Lower leg skin (tissue), 4 donors: ENCODE data around the gene INTS7. TPM values are rescaled to one million over a fixed set of nuclear protein-coding genes. Genes with fewer than 3 reads are reported as not detected.

Source experiments
- DNase-seq, 2 donors: peaks; one replicate each; pipeline ENCODE4 v3.0.0-alpha.2; 2019; ENCODE audit warnings: low spot score in 2 of 2
- H3K4me3 ChIP-seq: fragments of 200-600 bp; sonication (generic); 2 replicates; pipeline ENCODE4 v1.5.1; 2017; ENCODE audit warnings: mild to moderate bottlenecking, low read depth; ENCODE audit not compliant: poor library complexity, severe bottlenecking
- POLR2A ChIP-seq, 2 donors: fragments of 450-650 bp; IDR thresholded peaks; one replicate each; pipeline ENCODE4 v1.6.1; 2016 to 2017; ENCODE audit warnings: antibody characterized with exemption in 2 of 2, mild to moderate bottlenecking in 1 of 2, moderate library complexity in 1 of 2
- WGBS, 2 donors: methylation state at CpG; one replicate each; pipeline ENCODE4 v1.1.5; 2018; 5-methylcytosine and 5-hydroxymethylcytosine counted together
- intact Hi-C: fragments of 100-400 bp; cut with DNase I; formaldehyde crosslinking; loops from one replicate; pipeline ENCODE4 v1.15.0; 2023; ENCODE audit warnings: low total_unique reads
- total RNA-seq, 4 donors: library from RNA; depleted of rRNA; stranded (reverse); fragments of >200 nt; gene quantifications; one replicate each; pipeline ENCODE4 v1.1.0, GENCODE V29; 2016
- TF ChIP-seq, protein P1 (sequence below), 3 donors: fragments of 450-650 bp; IDR thresholded peaks; one replicate each; pipeline ENCODE4 v1.5.1; 2016; ENCODE audit warnings: antibody characterized with exemption in 3 of 3, mild to moderate bottlenecking in 3 of 3, moderate library complexity in 2 of 3

Gene INTS7
- total RNA-seq, 4 donors from 2014 or later: 8.5 to 15.5 (median 11.0) TPM

DNA sequence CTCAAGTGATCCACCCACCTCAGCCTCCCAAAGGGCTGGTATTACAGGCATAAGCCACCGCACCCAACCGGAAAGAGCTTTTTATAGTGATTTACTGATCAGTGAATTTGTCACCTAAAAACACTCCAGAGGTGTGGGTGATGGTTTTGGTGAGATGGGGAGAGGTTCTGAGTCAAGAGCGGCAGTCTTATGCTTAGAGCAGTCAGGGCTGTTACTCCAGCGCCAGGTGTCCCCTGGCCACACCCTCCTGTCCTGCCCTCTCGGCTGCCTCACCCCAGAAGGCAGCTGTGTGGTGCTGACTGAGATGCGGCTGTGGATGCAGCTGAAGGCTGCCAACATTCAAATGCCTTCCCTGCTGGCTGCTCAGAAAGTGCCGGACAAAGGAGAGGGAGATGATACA is 110.3 kb downstream of the INTS7 start:
- DNase-seq: no peak
- WGBS, 2 donors: 43 to 52% methylated on average over 7 of the region's 7 CpGs
- TF ChIP-seq, protein P1, sequence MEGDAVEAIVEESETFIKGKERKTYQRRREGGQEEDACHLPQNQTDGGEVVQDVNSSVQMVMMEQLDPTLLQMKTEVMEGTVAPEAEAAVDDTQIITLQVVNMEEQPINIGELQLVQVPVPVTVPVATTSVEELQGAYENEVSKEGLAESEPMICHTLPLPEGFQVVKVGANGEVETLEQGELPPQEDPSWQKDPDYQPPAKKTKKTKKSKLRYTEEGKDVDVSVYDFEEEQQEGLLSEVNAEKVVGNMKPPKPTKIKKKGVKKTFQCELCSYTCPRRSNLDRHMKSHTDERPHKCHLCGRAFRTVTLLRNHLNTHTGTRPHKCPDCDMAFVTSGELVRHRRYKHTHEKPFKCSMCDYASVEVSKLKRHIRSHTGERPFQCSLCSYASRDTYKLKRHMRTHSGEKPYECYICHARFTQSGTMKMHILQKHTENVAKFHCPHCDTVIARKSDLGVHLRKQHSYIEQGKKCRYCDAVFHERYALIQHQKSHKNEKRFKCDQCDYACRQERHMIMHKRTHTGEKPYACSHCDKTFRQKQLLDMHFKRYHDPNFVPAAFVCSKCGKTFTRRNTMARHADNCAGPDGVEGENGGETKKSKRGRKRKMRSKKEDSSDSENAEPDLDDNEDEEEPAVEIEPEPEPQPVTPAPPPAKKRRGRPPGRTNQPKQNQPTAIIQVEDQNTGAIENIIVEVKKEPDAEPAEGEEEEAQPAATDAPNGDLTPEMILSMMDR (IDR thresholded peaks at IDR 0.05): no peak
- TF ChIP-seq POLR2A (IDR thresholded peaks at IDR 0.05): no peak
- intact Hi-C loops: no loop called here
- no peak overlapping the region for H3K4me3 ChIP-seq

DNA sequence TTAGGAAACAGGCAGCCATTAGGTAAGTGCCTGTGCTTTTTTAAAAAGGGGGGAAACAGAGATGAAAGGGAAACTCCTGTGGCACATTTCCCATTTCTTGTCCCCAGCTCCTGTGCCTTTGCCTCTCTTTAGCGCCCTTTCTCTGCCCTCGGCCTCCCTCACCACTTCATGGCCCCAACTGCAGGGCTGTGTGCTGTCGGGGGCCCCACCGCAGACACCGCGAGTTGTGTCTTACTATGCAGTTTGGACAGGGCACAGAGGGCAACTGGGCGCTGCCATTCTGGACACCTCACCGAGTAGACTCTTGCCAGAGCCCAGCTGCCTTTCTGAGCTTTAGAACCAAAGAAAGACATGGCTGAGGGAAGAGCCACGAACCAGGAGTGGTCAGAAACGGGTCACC is 111.1 kb downstream of the INTS7 start:
- intact Hi-C loops: no loop called here
- no peak overlapping the region for H3K4me3 ChIP-seq
- TF ChIP-seq, protein P1 (IDR thresholded peaks at IDR 0.05): no peak
- TF ChIP-seq POLR2A (IDR thresholded peaks at IDR 0.05): no peak
- no peak for DNase-seq
- WGBS, 2 donors: 84 to 89% methylated on average over 10 of the region's 10 CpGs

DNA sequence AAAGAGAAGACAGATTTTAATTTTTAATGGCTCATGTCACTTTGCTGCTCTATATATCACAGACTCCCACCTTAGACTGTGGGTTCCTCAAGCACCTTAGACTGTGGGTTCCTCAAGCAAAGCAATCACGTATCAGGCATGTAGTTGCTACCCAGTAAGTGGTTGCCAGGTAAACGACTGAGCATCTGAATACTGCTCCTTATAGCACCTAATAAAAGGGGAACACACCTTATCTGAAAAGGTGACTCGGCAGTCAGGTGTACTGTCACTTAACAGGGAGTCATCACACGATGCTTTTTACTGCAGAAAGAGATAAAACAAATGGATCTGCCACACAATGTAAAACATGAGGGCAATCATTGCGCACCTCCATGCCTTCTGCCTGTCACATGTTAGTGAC is 112.3 kb downstream of the INTS7 start:
- intact Hi-C loops: no loop called here
- no peak for TF ChIP-seq POLR2A (IDR thresholded peaks at IDR 0.05)
- TF ChIP-seq, protein P1 (IDR thresholded peaks at IDR 0.05): no peak
- 74 to 81% methylated on average over 5 of the region's 5 CpGs for WGBS, 2 donors
- no peak for DNase-seq
- H3K4me3 ChIP-seq: no peak overlapping the region

DNA sequence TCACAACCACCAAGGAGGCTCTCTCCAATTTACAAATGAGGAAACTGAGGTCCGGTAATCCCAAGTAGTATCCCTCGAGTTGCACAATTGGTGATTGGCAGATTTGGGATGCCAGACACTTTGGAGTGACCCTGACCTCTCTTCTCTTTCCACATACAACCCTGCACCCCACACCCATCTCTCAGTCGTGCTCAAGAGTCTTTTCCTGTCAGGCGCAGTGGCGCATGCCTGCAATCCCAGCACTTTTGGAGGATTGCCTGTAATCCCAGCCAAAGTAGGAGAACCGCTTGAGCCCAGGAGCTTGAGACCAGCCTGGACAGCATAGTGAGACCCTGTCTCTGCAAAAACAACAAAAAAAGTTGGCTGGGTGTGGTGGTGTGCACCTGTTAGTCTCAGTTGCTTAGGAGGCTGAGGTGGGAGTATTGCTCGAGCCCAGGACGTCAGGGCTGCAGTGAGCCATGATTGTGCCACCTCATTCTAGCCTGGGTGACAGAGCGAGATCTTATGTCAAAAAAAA is 113.7 kb downstream of the INTS7 start:
- TF ChIP-seq POLR2A (IDR thresholded peaks at IDR 0.05): no peak
- TF ChIP-seq, protein P1 (IDR thresholded peaks at IDR 0.05): no peak
- DNase-seq: no peak
- no peak overlapping the region for H3K4me3 ChIP-seq
- WGBS, 2 donors: 90 to 93% methylated on average over 9 of the region's 9 CpGs
- intact Hi-C loops: no loop called here

DNA sequence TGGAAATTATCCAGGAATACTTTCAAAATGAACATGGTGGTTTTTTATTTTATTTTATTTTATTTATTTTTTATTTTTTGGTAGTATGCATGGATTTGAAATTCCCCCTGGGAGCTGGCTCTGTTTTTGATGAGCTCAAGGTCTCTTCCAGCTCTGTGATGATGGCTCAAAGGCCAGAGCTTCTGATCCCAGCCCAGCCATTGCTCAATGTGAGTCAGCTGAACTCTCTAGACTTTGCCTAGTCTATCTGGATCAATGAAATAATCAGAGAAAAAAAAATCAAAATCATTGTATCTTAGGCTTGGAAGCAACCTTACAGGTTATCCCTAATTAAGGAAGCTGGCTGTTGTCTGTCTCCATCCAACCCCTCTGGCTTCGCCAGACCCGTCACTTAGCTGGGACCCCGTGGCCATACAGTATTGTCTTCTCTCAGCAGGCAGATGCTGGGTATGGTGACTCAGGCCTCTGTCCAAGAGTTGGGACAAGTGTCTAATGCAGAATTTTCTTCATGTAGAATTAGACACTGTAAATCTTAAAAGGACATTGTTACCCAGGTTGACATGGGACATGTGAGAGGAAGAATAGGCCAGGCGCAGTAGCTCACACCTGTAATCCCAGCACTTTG is 114.6 kb downstream of the INTS7 start:
- no peak overlapping the region for H3K4me3 ChIP-seq
- WGBS, 2 donors: 92 to 96% methylated on average over 4 of the region's 4 CpGs
- TF ChIP-seq, protein P1 (IDR thresholded peaks at IDR 0.05): no peak
- TF ChIP-seq POLR2A (IDR thresholded peaks at IDR 0.05): no peak
- no peak for DNase-seq
- intact Hi-C loops: no loop called here

DNA sequence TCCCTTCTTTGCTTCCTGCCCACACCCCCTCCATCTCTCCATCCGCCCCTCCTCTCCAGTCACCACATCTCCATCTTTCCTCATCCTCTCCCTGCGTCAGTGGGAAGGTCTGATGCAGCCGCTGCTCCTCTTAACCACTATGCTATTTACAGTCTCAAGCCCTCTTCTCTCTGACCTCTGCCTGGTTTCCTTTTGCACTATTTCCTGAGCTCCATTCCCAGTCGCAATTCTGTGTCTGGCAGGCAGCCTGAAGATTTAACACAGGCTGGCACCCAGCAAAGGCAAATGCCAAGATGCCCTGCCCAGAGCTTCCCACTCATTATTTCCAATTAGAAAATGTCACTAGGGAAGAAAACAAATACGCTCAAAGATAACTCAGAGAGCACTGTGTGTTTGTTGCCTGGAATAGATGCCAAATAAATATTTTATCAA is 115.2 kb downstream of the INTS7 start:
- TF ChIP-seq, protein P1 (IDR thresholded peaks at IDR 0.05): no peak
- no peak for TF ChIP-seq POLR2A (IDR thresholded peaks at IDR 0.05)
- intact Hi-C loops: no loop called here
- H3K4me3 ChIP-seq: no peak overlapping the region
- WGBS, 2 donors: 25 to 26% methylated on average over 5 of the region's 5 CpGs
- DNase-seq: no peak
